Activated CD8-positive, alpha-beta T cell treated with anti-CD3 and anti-CD28 coated beads for 36 hours (primary cell): ENCODE data around the gene INAFM1. TPM values are rescaled to one million over a fixed set of nuclear protein-coding genes. Genes with fewer than 3 reads are reported as not detected.

Experiments used
- ATAC-seq: fragments of 200-7000 bp; cut with Tn5 transposase; one replicate; pipeline ENCODE4 v1.10.0; 2021; ENCODE audit warnings: mild to moderate bottlenecking, moderate library complexity
- CTCF ChIA-PET: fragments of 350-600 bp; sonication (Branson Sonifier 250); formaldehyde crosslinking; loops from one replicate; lab custom pipeline; 2021; ENCODE audit warnings: antibody characterized with exemption; lab: Charles Lee
- POLR2A ChIA-PET: fragments of 350-600 bp; sonication (Branson Sonifier 250); formaldehyde crosslinking; loops from one replicate; lab custom pipeline; 2021; ENCODE audit warnings: antibody characterized with exemption; lab: Charles Lee
- DNase-seq: peaks from one replicate; pipeline ENCODE4 v3.0.0-alpha.2; 2020
- H3K27ac Mint-ChIP-seq: one replicate; pipeline ENCODE4 v1.8.0; 2021; ENCODE audit warnings: mild to moderate bottlenecking, mixed read lengths
- H3K27me3 Mint-ChIP-seq: one replicate; pipeline ENCODE4 v1.8.0; 2021; ENCODE audit warnings: mixed read lengths
- H3K36me3 Mint-ChIP-seq: one replicate; pipeline ENCODE4 v1.8.0; 2021; ENCODE audit warnings: low read depth, mixed read lengths
- H3K4me1 Mint-ChIP-seq: one replicate; pipeline ENCODE4 v1.8.0; 2021; ENCODE audit warnings: low read depth, mixed read lengths
- H3K4me3 Mint-ChIP-seq: one replicate; pipeline ENCODE4 v1.8.0; 2021; ENCODE audit warnings: mild to moderate bottlenecking, moderate library complexity, mixed read lengths
- H3K9me3 Mint-ChIP-seq: one replicate; pipeline ENCODE4 v1.8.0; 2021; ENCODE audit warnings: mixed read lengths
- intact Hi-C: fragments of 100-400 bp; cut with micrococcal nuclease; formaldehyde crosslinking; loops from one replicate; pipeline ENCODE4 v1.10.0; 2022
- total RNA-seq, 2 experiments: library from RNA; stranded (reverse); gene quantifications; one replicate each; pipeline ENCODE4 v1.2.3, GENCODE V29; 2021
- TF ChIP-seq, protein P1 (sequence below): fragments of 200-600 bp; IDR thresholded peaks from one replicate; pipeline ENCODE4 v1.8.0; 2022; ENCODE audit warnings: antibody characterized with exemption, mild to moderate bottlenecking

The INAFM1 gene
- total RNA-seq, 2 experiments from 2014 or later: 11.4 to 12.7 TPM

DNA sequence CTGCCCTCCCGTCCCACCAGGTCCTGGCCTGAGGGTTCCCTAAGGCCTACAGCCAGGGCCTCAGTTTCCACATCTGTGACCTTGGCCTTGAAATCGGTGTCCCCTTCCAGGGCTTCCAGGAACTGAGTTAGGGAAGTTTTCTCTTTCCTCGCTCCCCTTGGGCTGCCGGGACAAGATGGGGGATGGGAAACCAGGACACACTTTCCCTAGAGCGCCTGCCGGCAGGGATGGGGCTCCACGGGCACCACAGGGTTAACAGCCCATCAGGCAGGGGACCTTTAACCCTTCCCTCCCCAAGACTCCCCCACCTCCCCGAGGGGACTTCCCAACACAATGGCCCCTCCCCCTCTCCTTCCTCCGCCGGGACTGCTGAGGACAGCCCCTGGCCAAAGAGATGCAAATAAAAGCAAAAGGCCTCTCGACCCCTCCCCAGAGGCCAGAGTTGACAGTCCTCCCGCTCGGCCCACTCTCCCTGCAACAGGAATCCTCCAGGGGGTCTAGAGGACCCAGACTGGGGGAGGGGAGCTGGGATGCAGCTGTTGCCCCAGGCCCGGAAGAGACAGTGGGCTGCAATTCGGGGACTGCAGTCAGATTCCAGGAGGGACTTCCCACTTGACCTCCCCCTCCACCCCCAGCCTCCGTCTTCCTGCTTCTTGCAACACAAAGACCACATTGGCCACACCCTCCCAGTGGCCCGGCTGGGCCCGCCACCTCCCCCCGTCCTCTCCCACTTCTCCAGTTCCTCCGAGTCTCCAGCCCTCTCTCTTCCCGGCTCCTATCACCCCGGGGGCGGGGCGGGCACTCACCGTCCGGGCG is 47.1 kb upstream of the INAFM1 start:
- Mint-ChIP-seq H3K36me3 (peaks cover 13% of the 10 kb centered on the region), H3K27ac (peak overlapping the region; percentile 93), H3K4me3 (peak overlapping the region; percentile 82), H3K27me3 (no peaks in the 10 kb centered on the region), H3K9me3 (no peaks in the 10 kb centered on the region), H3K4me1 (peaks cover 20% of the 10 kb centered on the region)
- ChIA-PET CTCF (interaction anchor here (1.0 to 6.5 kb wide), 4 partner anchors 10 to 20 kb away, joined by 3 to 68 read pairs (median 37); no protein-coding TSS in a partner anchor), POLR2A (interaction anchor here (0.8 to 4.0 kb wide), 12 partner anchors 12 to 85 kb away, joined by 3 to 38 read pairs (median 8); partner anchors contain the start of gene CCDC9)
- ATAC-seq (peak; percentile 12), DNase-seq (peak; percentile 87)
- intact Hi-C loops: loop anchor here (2.0 to 5.0 kb wide), 2 partner anchors 15 to 40 kb away; no protein-coding TSS in a partner anchor
- TF ChIP-seq, protein P1, sequence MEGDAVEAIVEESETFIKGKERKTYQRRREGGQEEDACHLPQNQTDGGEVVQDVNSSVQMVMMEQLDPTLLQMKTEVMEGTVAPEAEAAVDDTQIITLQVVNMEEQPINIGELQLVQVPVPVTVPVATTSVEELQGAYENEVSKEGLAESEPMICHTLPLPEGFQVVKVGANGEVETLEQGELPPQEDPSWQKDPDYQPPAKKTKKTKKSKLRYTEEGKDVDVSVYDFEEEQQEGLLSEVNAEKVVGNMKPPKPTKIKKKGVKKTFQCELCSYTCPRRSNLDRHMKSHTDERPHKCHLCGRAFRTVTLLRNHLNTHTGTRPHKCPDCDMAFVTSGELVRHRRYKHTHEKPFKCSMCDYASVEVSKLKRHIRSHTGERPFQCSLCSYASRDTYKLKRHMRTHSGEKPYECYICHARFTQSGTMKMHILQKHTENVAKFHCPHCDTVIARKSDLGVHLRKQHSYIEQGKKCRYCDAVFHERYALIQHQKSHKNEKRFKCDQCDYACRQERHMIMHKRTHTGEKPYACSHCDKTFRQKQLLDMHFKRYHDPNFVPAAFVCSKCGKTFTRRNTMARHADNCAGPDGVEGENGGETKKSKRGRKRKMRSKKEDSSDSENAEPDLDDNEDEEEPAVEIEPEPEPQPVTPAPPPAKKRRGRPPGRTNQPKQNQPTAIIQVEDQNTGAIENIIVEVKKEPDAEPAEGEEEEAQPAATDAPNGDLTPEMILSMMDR: no peak

DNA sequence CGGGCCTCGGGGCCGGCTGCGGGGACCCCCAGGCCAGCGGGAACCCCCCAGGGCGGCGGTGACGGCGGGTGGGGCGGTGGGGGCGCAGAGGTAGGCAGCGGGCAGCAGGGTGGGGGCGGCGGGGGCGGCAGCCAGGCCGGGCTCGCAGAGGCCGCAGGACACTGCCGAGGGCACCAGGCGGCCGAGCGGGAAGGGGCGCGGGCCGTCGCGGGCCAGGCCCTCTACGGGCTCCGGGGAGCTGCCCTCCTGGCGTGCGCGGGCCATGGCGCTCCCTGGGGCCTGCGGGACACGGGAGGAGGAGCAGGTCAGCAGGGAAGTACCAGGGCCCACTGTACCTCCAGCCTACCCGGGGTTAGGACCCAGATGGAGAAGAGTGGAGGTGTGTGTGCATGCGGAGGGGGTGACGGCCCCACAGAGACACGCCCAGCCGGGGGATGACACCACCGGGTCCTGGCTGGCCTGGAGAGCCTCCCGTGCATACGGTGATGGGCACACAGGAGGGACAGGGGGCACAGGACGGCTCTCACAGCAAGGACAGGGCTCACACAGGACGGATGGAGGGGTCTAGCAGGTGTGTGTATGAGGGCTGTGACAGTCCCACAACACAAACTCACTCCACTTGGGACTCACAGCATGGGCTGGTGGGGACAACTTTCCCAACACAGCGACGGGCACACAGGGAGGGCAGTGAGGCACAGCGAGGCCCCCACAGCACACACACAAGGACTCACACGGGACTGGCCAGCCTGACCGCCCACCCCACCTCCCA is 46.3 kb upstream of the INAFM1 start:
- no peak overlapping the region for H3K27ac Mint-ChIP-seq
- POLR2A ChIA-PET: interaction anchor here (1.0 to 4.0 kb wide), 7 partner anchors 11 to 71 kb away, joined by 3 to 38 read pairs (median 10); no protein-coding TSS in a partner anchor
- TF ChIP-seq, protein P1: no peak
- DNase-seq: peak; percentile 80
- intact Hi-C loops: loop anchor here (2.0 to 5.0 kb wide), 2 partner anchors 14 to 41 kb away; no protein-coding TSS in a partner anchor
- H3K36me3 Mint-ChIP-seq: peaks cover 13% of the 10 kb centered on the region
- peaks cover 24% of the 10 kb centered on the region for H3K4me1 Mint-ChIP-seq
- CTCF ChIA-PET: interaction anchor here (1.0 to 6.5 kb wide), 3 partner anchors 17 to 19 kb away, joined by 3 to 68 read pairs (median 65); no protein-coding TSS in a partner anchor
- peak overlapping the region; percentile 82 for H3K4me3 Mint-ChIP-seq
- no peaks in the 10 kb centered on the region for H3K27me3 Mint-ChIP-seq
- no peaks in the 10 kb centered on the region for H3K9me3 Mint-ChIP-seq
- ATAC-seq: peak; percentile 21

DNA sequence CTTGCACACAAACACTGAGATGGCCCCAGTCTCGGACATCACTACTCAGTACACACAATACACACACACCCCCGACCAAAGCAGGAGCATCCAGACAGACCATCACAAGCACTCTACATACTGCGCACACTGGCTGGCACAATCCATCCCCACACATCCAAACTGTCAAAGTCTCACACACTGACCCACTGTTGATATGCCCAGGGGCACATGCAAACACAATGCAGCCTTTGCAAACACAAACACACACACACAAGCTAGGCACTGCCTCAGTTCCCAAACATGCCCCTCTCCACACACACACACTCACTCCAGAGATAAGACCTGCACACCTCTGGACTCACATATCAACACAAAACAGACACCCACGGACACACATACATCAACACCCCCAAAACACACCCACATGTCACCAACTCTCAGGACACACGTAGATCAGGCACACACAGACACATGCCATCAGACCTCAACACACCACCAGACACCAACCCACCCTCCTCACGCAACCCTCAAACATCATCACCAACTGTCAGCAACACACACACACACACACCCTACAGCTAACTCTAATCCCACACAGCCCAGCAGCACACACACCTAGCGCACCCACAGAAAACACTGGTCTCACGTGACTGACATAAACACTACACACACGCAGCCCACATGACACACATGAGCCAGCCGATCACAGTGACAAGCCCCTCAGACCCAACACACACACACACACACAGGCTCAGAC is 45.6 kb upstream of the INAFM1 start:
- Mint-ChIP-seq H3K4me1 (peaks cover 24% of the 10 kb centered on the region), H3K27ac (no peak overlapping the region), H3K9me3 (no peaks in the 10 kb centered on the region), H3K36me3 (peaks cover 10% of the 10 kb centered on the region), H3K27me3 (no peaks in the 10 kb centered on the region), H3K4me3 (no peak overlapping the region)
- ATAC-seq (no peak), DNase-seq (peak; percentile 51)
- ChIA-PET CTCF (interaction anchor here (0.9 to 1.0 kb wide), 2 partner anchors 15 to 18 kb away, joined by 3 to 5 read pairs; no protein-coding TSS in a partner anchor), POLR2A (interaction anchor here (1.0 to 1.5 kb wide), 2 partner anchors 12 to 15 kb away, joined by 3 to 6 read pairs; no protein-coding TSS in a partner anchor)
- TF ChIP-seq, protein P1: no peak
- intact Hi-C loops: loop anchor here (2.0 to 5.0 kb wide), 2 partner anchors 14 to 42 kb away; no protein-coding TSS in a partner anchor

GRCh38 chr19:47229676-47230053 is 45.0 kb upstream of the INAFM1 start:
- Mint-ChIP-seq H3K27me3 (no peaks in the 10 kb centered on the region), H3K27ac (no peak overlapping the region), H3K4me1 (peaks cover 24% of the 10 kb centered on the region), H3K36me3 (peaks cover 10% of the 10 kb centered on the region), H3K9me3 (no peaks in the 10 kb centered on the region), H3K4me3 (no peak overlapping the region)
- ChIA-PET CTCF (interaction anchor here (0.9 to 1.0 kb wide), 2 partner anchors 15 to 17 kb away, joined by 3 to 5 read pairs; no protein-coding TSS in a partner anchor), POLR2A (interaction anchor here (1.0 to 1.5 kb wide), 2 partner anchors 11 to 14 kb away, joined by 3 to 6 read pairs; no protein-coding TSS in a partner anchor)
- TF ChIP-seq, protein P1: no peak
- DNase-seq (peak; percentile 48), ATAC-seq (no peak)
- intact Hi-C loops: loop anchor here (2.0 to 5.0 kb wide), 2 partner anchors 13 to 42 kb away; no protein-coding TSS in a partner anchor
